Measurements from ENCODE around the gene CENPVL3. TPM values are rescaled to one million over a fixed set of nuclear protein-coding genes. Genes with fewer than 3 reads are reported as not detected.
"Not testable (repeated sequence)": the region's sequence is repeated elsewhere in the genome, so short reads cannot be mapped to it uniquely, and the experiment has no call there.

The CENPVL3 gene
- total RNA-seq, result not detected
- long read RNA-seq, result 0 reads

DNA sequence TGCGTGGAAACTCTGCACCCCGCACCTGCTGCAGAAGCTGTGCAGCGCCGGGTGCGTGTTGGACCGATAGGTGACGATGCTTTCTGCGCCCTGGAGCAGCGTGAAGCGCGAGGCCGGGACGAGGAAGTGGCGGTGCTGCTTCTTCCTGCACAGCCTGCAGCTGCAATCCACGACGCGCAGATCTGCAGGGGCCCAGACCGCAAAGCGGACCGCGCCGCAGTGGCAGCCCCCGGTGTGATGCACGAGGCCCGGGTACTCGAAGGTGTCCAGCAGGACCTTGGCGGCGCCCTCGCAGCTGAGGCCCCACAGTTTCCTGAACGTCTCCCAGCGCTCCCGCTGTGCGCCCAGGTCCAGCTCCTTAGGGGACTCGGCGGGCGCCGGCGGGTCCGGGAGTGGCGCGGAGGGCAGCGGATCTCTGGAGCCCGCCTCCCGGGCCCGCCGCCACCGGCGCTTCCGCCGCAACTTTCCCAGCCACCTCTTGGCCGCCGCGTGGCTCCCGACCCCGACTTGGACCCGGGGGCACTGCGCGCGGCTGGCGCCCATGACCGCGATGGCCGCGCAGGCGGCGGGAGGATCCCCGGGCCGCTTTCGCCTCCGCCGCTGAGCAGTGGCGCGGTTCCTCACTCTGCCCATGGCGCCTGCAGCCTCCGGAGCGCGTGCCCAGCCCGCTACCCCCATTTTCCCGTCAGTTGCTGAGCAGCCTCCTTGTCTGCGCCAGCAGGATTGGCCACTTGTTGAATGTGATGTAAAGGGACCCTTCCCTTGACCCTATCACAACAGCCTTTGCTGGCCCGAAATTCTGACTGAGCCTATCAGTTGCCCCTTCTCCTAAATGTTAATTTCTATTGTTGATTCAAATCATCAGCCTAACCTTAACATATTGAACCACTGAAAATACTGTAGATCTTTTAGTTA, at the start of gene CENPVL3:
TSS of gene CENPVL3 (minus strand) at position 672 of the 915 bp plus-strand sequence. CDS start at position 633, 39 bp downstream.
- DNase-seq; intact Hi-C loops (cut with DNase I): not testable (repeated sequence)
- peak in 1 of 2 donors; percentile 8 for ATAC-seq

DNA sequence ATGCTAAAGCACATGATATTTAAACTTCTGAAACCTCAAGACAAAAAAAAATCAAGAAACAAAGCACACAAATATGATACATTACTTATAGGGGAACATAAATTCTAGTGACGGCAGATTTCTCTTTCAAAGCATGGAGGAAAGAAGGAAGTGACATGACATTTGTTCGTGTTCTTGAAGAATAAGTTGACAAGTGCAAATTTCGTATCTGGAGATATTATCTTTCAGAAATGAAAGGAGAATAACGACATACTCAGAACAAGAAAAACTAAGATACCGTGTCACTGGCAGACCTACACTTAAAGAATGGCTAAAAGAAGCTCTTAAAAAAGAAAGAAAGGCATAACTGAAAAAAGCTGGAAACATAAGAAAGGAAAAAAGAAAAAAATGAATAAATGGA, 47.3 kb upstream of the CENPVL3 start:
- no peak for DNase-seq
- intact Hi-C loops (cut with DNase I), result no loop called here
- no peak for ATAC-seq

DNA sequence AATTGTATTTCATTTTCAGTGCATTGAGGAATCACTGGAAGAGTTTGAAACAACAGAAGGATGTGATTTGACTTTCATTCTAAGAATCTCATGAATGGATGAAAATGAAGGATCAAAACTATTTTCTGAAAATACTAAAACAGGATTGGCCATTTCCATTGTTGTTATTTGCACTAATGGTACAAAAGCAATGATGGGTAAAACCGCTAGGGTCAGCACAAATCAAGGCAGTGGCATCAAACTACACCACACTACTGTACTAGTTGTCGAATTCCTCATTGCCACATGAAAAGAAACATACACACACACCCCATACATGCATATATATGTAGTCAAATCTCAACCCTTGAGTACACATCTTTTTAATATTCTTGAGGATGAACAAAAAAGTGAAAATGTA, 24.7 kb upstream of the CENPVL3 start:
- intact Hi-C loops (cut with DNase I), result no loop called here

GRCh38 chrX:51641421-51642021, 22.8 kb upstream of the CENPVL3 start:
- ATAC-seq, result no peak
- intact Hi-C loops (cut with DNase I), result no loop called here
- DNase-seq, result no peak

More for the DNA sequence above, 24.7 kb upstream of the CENPVL3 start:
- no peak for ATAC-seq
- no peak for DNase-seq

DNA sequence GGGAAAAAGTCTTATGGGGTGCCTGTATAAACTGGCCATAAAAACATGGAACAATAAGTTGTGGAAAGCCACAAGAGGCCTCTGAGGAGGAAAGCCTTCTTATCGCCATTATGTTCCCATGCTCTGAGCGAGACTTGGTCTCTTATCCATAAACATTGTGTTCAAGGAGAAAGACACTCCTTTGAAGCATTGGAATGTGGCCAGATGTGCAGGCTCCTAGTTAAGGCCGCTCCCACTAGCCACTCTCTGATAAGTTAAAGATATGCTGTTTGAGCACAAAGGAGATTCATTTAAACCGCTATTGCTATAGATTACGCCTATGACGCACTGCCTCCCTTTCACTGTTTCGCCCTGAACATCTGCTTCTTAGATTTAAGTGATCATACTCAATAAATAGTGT, 17.8 kb upstream of the CENPVL3 start:
- DNase-seq; intact Hi-C loops (cut with DNase I); ATAC-seq: not testable (repeated sequence)

GRCh38 chrX:51614353-51615012, 4.2 kb downstream of the CENPVL3 start:
- DNase-seq, result no peak
- no peak for ATAC-seq
- intact Hi-C loops (cut with DNase I), result no loop called here

DNA sequence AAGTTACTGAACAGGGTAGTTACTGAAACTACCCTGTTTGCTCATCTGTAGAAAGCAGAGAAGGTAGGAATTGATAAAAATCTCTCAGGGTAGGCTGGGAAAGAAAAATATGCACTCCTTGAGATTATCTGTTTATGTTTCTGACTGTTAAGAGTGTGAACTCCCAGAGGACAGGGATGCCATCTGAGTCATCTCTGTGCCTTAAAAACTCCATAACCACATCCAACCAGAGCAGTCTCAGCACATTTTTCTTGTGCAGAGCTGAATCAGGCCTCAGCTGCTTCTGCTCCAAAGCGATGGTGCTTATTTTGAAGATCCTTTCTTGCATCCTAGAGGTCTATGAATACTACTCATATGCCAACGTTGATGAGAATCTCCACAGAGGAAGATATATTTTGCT, 9.9 kb downstream of the CENPVL3 start:
- intact Hi-C loops (cut with DNase I), result no loop called here
- no peak for DNase-seq
- no peak for ATAC-seq

DNA sequence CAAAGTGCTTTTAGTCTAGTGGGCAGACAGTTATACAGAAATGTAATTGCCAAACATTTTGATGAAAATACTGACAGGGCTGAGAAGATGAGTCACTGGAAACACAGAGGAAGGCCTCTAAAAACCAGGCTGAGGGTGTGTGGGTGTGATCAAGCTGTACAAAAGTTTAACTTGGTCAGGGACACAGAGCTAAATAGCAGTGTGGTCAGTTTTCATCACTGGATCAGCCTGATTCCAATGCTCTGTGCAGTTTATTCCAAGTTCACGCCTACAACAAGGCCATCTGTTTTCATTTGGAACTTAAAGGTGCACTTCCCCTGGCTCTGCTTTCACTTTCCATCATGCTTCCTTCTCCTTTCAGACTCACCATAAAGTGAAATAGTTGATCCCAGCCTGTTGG, 10.6 kb downstream of the CENPVL3 start:
- ATAC-seq (peak in 1 of 2 donors; percentile 70), DNase-seq (no peak)
- intact Hi-C loops (cut with DNase I), result no loop called here

- DNase-seq, result no peak
- no peak for ATAC-seq
- intact Hi-C loops (cut with DNase I), result no loop called here
These were observed 12.3 kb downstream of the CENPVL3 start for GRCh38 chrX:51606446-51606845.

GRCh38 chrX:51598899-51599298, 19.8 kb downstream of the CENPVL3 start:
- intact Hi-C loops (cut with DNase I), result no loop called here
- no peak for ATAC-seq

DNA sequence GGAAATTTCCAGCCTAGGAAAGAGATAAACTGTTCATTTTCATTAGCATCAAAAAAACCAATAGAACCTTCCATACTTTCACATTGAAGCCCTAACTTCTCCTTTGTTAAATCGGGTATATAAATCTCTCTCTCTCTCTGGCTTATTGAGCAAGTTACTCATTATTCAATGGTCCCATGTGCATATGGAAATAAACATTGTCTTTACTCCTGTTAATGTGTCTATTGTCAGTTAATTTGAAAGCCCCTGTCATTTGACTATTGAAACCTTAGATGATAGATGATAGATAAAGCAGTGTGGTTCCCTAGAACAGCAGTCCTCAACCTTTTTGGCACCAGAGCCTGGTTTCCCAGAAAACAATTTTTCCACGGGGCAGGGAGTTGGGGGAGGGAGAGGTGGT, 46.8 kb downstream of the CENPVL3 start:
- DNase-seq (no peak), ATAC-seq (no peak)
- intact Hi-C loops (cut with DNase I), result no loop called here

More at GRCh38 chrX:51598899-51599298, 19.8 kb downstream of the CENPVL3 start:
- no peak for DNase-seq

GRCh38 chrX:51569561-51569960, 49.2 kb downstream of the CENPVL3 start:
- ATAC-seq (no peak), DNase-seq (no peak)
- intact Hi-C loops (cut with DNase I), result no loop called here

DNA sequence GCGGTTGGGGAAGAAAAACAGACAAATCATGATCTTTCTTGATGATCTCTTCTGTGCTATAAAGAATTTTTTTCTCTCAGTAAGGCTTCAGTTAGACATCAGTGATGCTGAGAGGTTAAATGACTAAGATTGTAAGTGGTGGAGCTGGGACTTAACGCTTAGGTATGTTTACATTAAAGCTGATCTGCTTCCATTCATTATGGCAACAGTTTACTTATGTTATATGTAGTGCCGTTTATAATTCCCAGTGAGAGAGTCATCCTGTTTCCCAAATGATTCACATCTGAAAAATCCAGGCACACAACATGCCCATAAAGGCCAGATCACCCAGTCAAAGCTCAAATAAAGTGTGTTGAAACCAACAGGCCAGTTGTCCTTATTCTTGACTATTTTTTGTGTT, 50.1 kb downstream of the CENPVL3 start:
- ATAC-seq, result no peak
- intact Hi-C loops (cut with DNase I), result no loop called here

More for the DNA sequence above, 50.1 kb downstream of the CENPVL3 start:
- DNase-seq, result no peak

Other genes with a start within 250 kb of the CENPVL3 start
- under 1 TPM; 0.15 to 0.18 TPM for gene NUDT11, start 122.3 kb downstream of the CENPVL3 start, total RNA-seq
- gene CENPVL2, start 63.9 kb upstream of the CENPVL3 start, total RNA-seq, result not detected
- gene CENPVL1, start 91.6 kb upstream of the CENPVL3 start, total RNA-seq, result not detected
- gene GSPT2, start 124.5 kb upstream of the CENPVL3 start, total RNA-seq, result 1 to 10 TPM; 8.7 to 9.4 TPM

Data from left cardiac atrium (tissue), 4 donors.